OCI-LY7 (cell line): ENCODE results near the gene INTS3. TPM values are rescaled to one million over a fixed set of nuclear protein-coding genes. Genes with fewer than 3 reads are reported as not detected.

ENCODE experiments used
- BruUV-seq: library from RNA; stranded (reverse); fragments of 400-500 nt; replicated peaks from 2 replicates; lab custom pipeline; 2021; lab: Mats Ljungman, UMichigan
- CTCF ChIA-PET: fragments of 300-600 bp; sonication (Branson Sonifier 250); formaldehyde crosslinking; loops from one replicate; lab custom pipeline; 2022; ENCODE audit warnings: antibody characterized with exemption; ENCODE audit not compliant: unreplicated experiment; lab: Charles Lee
- POLR2A ChIA-PET: fragments of 300-600 bp; sonication (Branson Sonifier 250); formaldehyde crosslinking; loops from one replicate; lab custom pipeline; 2022; ENCODE audit warnings: antibody characterized with exemption; lab: Charles Lee
- DNase-seq: peaks from one replicate; pipeline ENCODE4 v3.0.0-alpha.2; 2015; ENCODE audit warnings: low spot score
- H2AFZ ChIP-seq: fragments of 200-600 bp; sonication (generic), shearing (Covaris generic); 2 replicates; pipeline ENCODE4 v1.6.1; 2014; ENCODE audit warnings: mild to moderate bottlenecking, antibody characterized with exemption, low read length, moderate library complexity
- H3K27ac ChIP-seq: fragments of 200-600 bp; sonication (generic); 2 replicates; pipeline ENCODE4 v1.5.1; 2014; ENCODE audit warnings: mixed run types, low read depth, mild to moderate bottlenecking, moderate library complexity, low read length, inconsistent platforms; ENCODE audit not compliant: poor library complexity, severe bottlenecking
- H3K36me3 ChIP-seq: fragments of 200-600 bp; sonication (generic); 2 replicates; pipeline ENCODE4 v1.6.1; 2014; ENCODE audit warnings: mild to moderate bottlenecking, antibody characterized with exemption, low read length, moderate library complexity, mixed read lengths; ENCODE audit not compliant: insufficient read depth
- H3K4me1 ChIP-seq: fragments of 200-600 bp; sonication (generic); 2 replicates; pipeline ENCODE4 v1.5.1; 2014; ENCODE audit warnings: mild to moderate bottlenecking, low read length; ENCODE audit not compliant: insufficient read depth, poor library complexity, severe bottlenecking
- H3K4me2 ChIP-seq: fragments of 200-600 bp; sonication (generic); 2 replicates; pipeline ENCODE4 v1.6.1; 2014; ENCODE audit warnings: mild to moderate bottlenecking, low read length
- H3K4me3 ChIP-seq: fragments of 200-600 bp; sonication (generic); 2 replicates; pipeline ENCODE4 v1.5.1; 2014; ENCODE audit warnings: mild to moderate bottlenecking, low read depth, low read length; ENCODE audit not compliant: poor library complexity, severe bottlenecking
- H3K79me2 ChIP-seq: fragments of 200-600 bp; sonication (generic); 2 replicates; pipeline ENCODE4 v1.6.1; 2016; ENCODE audit warnings: low read depth, mild to moderate bottlenecking, low read length, moderate library complexity, mixed read lengths; ENCODE audit not compliant: insufficient read depth
- H3K9me2 ChIP-seq: fragments of 200-600 bp; sonication (generic); 2 replicates; pipeline ENCODE4 v1.6.1; 2016; ENCODE audit warnings: mild to moderate bottlenecking, low read length, mixed read lengths; ENCODE audit not compliant: insufficient read depth
- H3K9me3 ChIP-seq: fragments of 200-600 bp; sonication (generic); 2 replicates; pipeline ENCODE4 v1.6.1; 2014; ENCODE audit warnings: mild to moderate bottlenecking, mixed run types, low read length, mixed read lengths
- H4K20me1 ChIP-seq: fragments of 200-600 bp; sonication (generic); 2 replicates; pipeline ENCODE4 v1.6.1; 2014; ENCODE audit warnings: mild to moderate bottlenecking, antibody characterized with exemption, low read length, moderate library complexity, mixed read lengths; ENCODE audit not compliant: insufficient read depth
- CTCF ChIP-seq: fragments of 200-600 bp; sonication (generic); conservative IDR thresholded peaks from 2 replicates; pipeline ENCODE4 v1.5.1; 2014; ENCODE audit warnings: mild to moderate bottlenecking, antibody characterized with exemption, low read length, moderate library complexity, mixed read lengths
- EZH2phosphoT487 ChIP-seq: fragments of 200-600 bp; sonication (generic); IDR thresholded peaks from 2 replicates; pipeline ENCODE4 v1.6.1; 2018; ENCODE audit warnings: low read depth, borderline replicate concordance, mild to moderate bottlenecking, mixed run types, antibody characterized with exemption, low read length, moderate library complexity, mixed read lengths
- intact Hi-C: fragments of 100-400 bp; cut with micrococcal nuclease; formaldehyde crosslinking; loops from one replicate; pipeline ENCODE4 v1.10.0; 2022; ENCODE audit not compliant: unreplicated experiment
- total RNA-seq, 2 experiments: library from RNA; depleted of rRNA in 1 of 2; stranded (reverse); fragments of >200 nt in 1 of 2; shearing (Covaris generic) in 1 of 2; gene quantifications; 2 replicates each; pipeline ENCODE4 v1.2.3, GENCODE V29; 2014 to 2022

The INTS3 gene
- total RNA-seq, 2 experiments from 2014 or later = 33.5 to 67.3 TPM

DNA sequence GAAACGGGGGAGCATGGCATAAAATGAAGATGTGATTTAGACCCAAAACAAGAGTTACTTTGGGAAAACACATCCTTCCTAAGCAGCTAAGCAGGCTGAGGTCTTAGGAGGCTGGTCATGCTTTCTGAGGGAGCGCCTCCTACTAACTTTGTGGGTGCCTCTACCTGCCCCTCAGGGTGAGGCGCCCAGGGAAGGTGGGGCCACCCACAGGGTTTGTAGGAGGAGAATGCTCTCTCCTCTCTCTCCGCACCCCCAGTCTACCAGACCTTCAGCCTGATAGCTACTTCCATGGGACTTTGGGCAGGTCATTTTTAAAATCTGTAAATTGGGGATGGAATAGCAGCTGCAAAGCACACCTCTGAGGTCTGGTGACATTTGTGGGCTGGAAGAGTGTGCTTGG is 71.2 kb downstream of the INTS3 start:
- Histone ChIP-seq H3K27ac (no peak overlapping the region), H3K4me3 (no peak overlapping the region), H2AFZ (no peak overlapping the region), H3K36me3 (peaks cover 12% of the 10 kb centered on the region; the same call in 1 of the 2 replicates), H3K9me3 (no peaks in the 10 kb centered on the region), H4K20me1 (no peaks in the 10 kb centered on the region), H3K9me2 (no peaks in the 10 kb centered on the region), H3K79me2 (no peaks in the 10 kb centered on the region), H3K4me1 (peaks cover 10% of the 10 kb centered on the region), H3K4me2 (no peak overlapping the region)
- CTCF ChIA-PET = interaction anchor here (1.2 kb wide), 1 partner anchor 187 kb away, joined by 3 read pairs; the partner anchor contains the start of gene RAB13
- no peak for DNase-seq
- intact Hi-C loops = no loop called here
- TF ChIP-seq CTCF = no peak
- no peak for TF ChIP-seq EZH2phosphoT487
- POLR2A ChIA-PET = interaction anchor here (1.0 kb wide), 1 partner anchor 9 kb away, joined by 3 read pairs; no protein-coding TSS in a partner anchor
- no TSS peak for BruUV-seq

- Histone ChIP-seq H3K4me1 (peaks cover 18% of the 10 kb centered on the region), H2AFZ (no peak overlapping the region), H3K4me2 (no peak overlapping the region), H3K27ac (no peak overlapping the region), H3K36me3 (peaks cover 12% of the 10 kb centered on the region; the same call in 1 of the 2 replicates), H3K9me3 (no peaks in the 10 kb centered on the region), H3K9me2 (no peaks in the 10 kb centered on the region), H3K4me3 (no peak overlapping the region), H3K79me2 (no peaks in the 10 kb centered on the region), H4K20me1 (no peaks in the 10 kb centered on the region)
- ChIA-PET CTCF (no interaction called here), POLR2A (no interaction called here)
- DNase-seq = no peak
- intact Hi-C loops = no loop called here
- TF ChIP-seq CTCF = no peak
- TF ChIP-seq EZH2phosphoT487 = no peak
- no TSS peak for BruUV-seq
Measured at GRCh38 chr1:153799566-153800465, 72.0 kb downstream of the INTS3 start.

GRCh38 chr1:153800516-153800915 is 72.7 kb downstream of the INTS3 start:
- H3K27ac ChIP-seq = no peak overlapping the region
- no peaks in the 10 kb centered on the region for H3K79me2 ChIP-seq
- H3K9me3 ChIP-seq = no peaks in the 10 kb centered on the region
- no peak for DNase-seq
- ChIA-PET CTCF (no interaction called here), POLR2A (no interaction called here)
- no peak for TF ChIP-seq CTCF
- TF ChIP-seq EZH2phosphoT487 = no peak
- no peaks in the 10 kb centered on the region for H3K9me2 ChIP-seq
- no peak overlapping the region for H3K4me2 ChIP-seq
- BruUV-seq = no TSS peak
- peaks cover 12% of the 10 kb centered on the region; the same call in 1 of the 2 replicates for H3K36me3 ChIP-seq
- no peaks in the 10 kb centered on the region for H4K20me1 ChIP-seq
- no peak overlapping the region for H3K4me3 ChIP-seq
- intact Hi-C loops = no loop called here
- H2AFZ ChIP-seq = no peak overlapping the region
- peaks cover 24% of the 10 kb centered on the region for H3K4me1 ChIP-seq
